ENCODE results near the gene SPTLC3. TPM values are rescaled to one million over a fixed set of nuclear protein-coding genes. Genes with fewer than 3 reads are reported as not detected.

Gene SPTLC3
- total RNA-seq, 1 experiment from 2014 or later, result 31.5 TPM

- CTCF ChIA-PET, result no interaction called here
- H3K27ac Mint-ChIP-seq (ENCODE audit: unreplicated experiment), result no peak overlapping the region
- POLR2A ChIA-PET, result no interaction called here
- no peaks in the 10 kb centered on the region for H3K27me3 Mint-ChIP-seq (ENCODE audit: insufficient read depth, unreplicated experiment)
- no peak for DNase-seq
- no peaks in the 10 kb centered on the region for H3K27me3 ChIP-seq (replicated peaks; ENCODE audit: control insufficient read depth, insufficient read depth, low read length)
- TF ChIP-seq CTCF (IDR thresholded peaks at IDR 0.05; ENCODE audit: insufficient read depth in 1 of 2, low read depth in 1 of 2, low read length in 1 of 2, severe bottlenecking in 1 of 2, unreplicated experiment in 1 of 2), result no peak
- H3K36me3 ChIP-seq (ENCODE audit: control insufficient read depth, insufficient read depth, low read length), result peaks cover 5% of the 10 kb centered on the region; the same call in 1 of the 2 replicates
- H3K4me1 ChIP-seq, result no peaks in the 10 kb centered on the region; the same call in 1 of the 2 replicates
- H3K9me3 Mint-ChIP-seq (ENCODE audit: unreplicated experiment), result no peaks in the 10 kb centered on the region
- peaks cover 7% of the 10 kb centered on the region for H3K4me1 Mint-ChIP-seq (ENCODE audit: low read depth, unreplicated experiment)
- intact Hi-C loops (cut with micrococcal nuclease; ENCODE audit: unreplicated experiment), result no loop called here
- no peak overlapping the region for H3K4me3 ChIP-seq (ENCODE audit: low read depth, low read length)
- no peak overlapping the region for H3K4me3 Mint-ChIP-seq (ENCODE audit: unreplicated experiment)
- BruUV-seq (replicated peaks), result no TSS peak
- peaks cover 5% of the 10 kb centered on the region for H3K36me3 Mint-ChIP-seq (ENCODE audit: insufficient read depth, unreplicated experiment)
- H3K9me3 ChIP-seq, result no peaks in the 10 kb centered on the region
These were observed 33.0 kb downstream of the SPTLC3 start for GRCh38 chr20:13041574-13042457.

- CTCF ChIA-PET, result no interaction called here
These were observed 33.7 kb downstream of the SPTLC3 start for GRCh38 chr20:13042458-13042794.

GRCh38 chr20:13046409-13046808, 37.6 kb downstream of the SPTLC3 start:
- no peak for DNase-seq
- no TSS peak for BruUV-seq (replicated peaks)
- Mint-ChIP-seq H3K4me3 (ENCODE audit: unreplicated experiment) (no peak overlapping the region), H3K36me3 (ENCODE audit: insufficient read depth, unreplicated experiment) (peaks cover 16% of the 10 kb centered on the region), H3K9me3 (ENCODE audit: unreplicated experiment) (no peaks in the 10 kb centered on the region), H3K27ac (ENCODE audit: unreplicated experiment) (no peak overlapping the region), H3K4me1 (ENCODE audit: low read depth, unreplicated experiment) (peaks cover 7% of the 10 kb centered on the region), H3K27me3 (ENCODE audit: insufficient read depth, unreplicated experiment) (no peaks in the 10 kb centered on the region)
- no peaks in the 10 kb centered on the region for H3K27me3 ChIP-seq (replicated peaks; ENCODE audit: control insufficient read depth, insufficient read depth, low read length)
- TF ChIP-seq CTCF (IDR thresholded peaks at IDR 0.05; ENCODE audit: insufficient read depth in 1 of 2, low read depth in 1 of 2, low read length in 1 of 2, severe bottlenecking in 1 of 2, unreplicated experiment in 1 of 2), result no peak
- POLR2A ChIA-PET, result no interaction called here
- peaks cover 8% of the 10 kb centered on the region for H3K36me3 ChIP-seq (ENCODE audit: control insufficient read depth, insufficient read depth, low read length)
- CTCF ChIA-PET, result no interaction called here
- no peak overlapping the region for H3K4me3 ChIP-seq (ENCODE audit: low read depth, low read length)
- no peaks in the 10 kb centered on the region for H3K9me3 ChIP-seq
- intact Hi-C loops (cut with micrococcal nuclease; ENCODE audit: unreplicated experiment), result no loop called here
- no peaks in the 10 kb centered on the region; the same call in 1 of the 2 replicates for H3K4me1 ChIP-seq

More at GRCh38 chr20:13042458-13042794, 33.7 kb downstream of the SPTLC3 start:
- TF ChIP-seq CTCF (IDR thresholded peaks at IDR 0.05; ENCODE audit: insufficient read depth in 1 of 2, low read depth in 1 of 2, low read length in 1 of 2, severe bottlenecking in 1 of 2, unreplicated experiment in 1 of 2), result no peak
- no peak overlapping the region for H3K4me3 Mint-ChIP-seq (ENCODE audit: unreplicated experiment)
- peaks cover 3% of the 10 kb centered on the region for H3K36me3 Mint-ChIP-seq (ENCODE audit: insufficient read depth, unreplicated experiment)
- Histone ChIP-seq H3K9me3 (no peaks in the 10 kb centered on the region), H3K36me3 (ENCODE audit: control insufficient read depth, insufficient read depth, low read length) (peaks cover 5% of the 10 kb centered on the region; the same call in 1 of the 2 replicates), H3K27me3 (replicated peaks; ENCODE audit: control insufficient read depth, insufficient read depth, low read length) (no peaks in the 10 kb centered on the region), H3K4me1 (no peaks in the 10 kb centered on the region; the same call in 1 of the 2 replicates), H3K4me3 (ENCODE audit: low read depth, low read length) (no peak overlapping the region)
- H3K9me3 Mint-ChIP-seq (ENCODE audit: unreplicated experiment), result no peaks in the 10 kb centered on the region
- no peak overlapping the region for H3K27ac Mint-ChIP-seq (ENCODE audit: unreplicated experiment)
- POLR2A ChIA-PET, result no interaction called here
- peaks cover 7% of the 10 kb centered on the region for H3K4me1 Mint-ChIP-seq (ENCODE audit: low read depth, unreplicated experiment)
- intact Hi-C loops (cut with micrococcal nuclease; ENCODE audit: unreplicated experiment), result no loop called here
- DNase-seq, result no peak
- no peaks in the 10 kb centered on the region for H3K27me3 Mint-ChIP-seq (ENCODE audit: insufficient read depth, unreplicated experiment)
- BruUV-seq (replicated peaks), result no TSS peak
